Trophoblast cell (in vitro differentiated cells and primary cell): ENCODE measurements around the gene CASP3.
"Not testable (repeated sequence)": the region's sequence is repeated elsewhere in the genome, so short reads cannot be mapped to it uniquely, and the experiment has no call there.

Source experiments
- DNase-seq, 2 donors: peaks; one replicate each; pipeline ENCODE4 v3.0.0-alpha.2; 2016
- H2AFZ ChIP-seq: 2 replicates; pipeline ENCODE4 v1.6.1; 2013; ENCODE audit warnings: low read length, moderate library complexity, mild to moderate bottlenecking; ENCODE audit not compliant: insufficient read depth, poor library complexity
- H2AK5ac ChIP-seq: 2 replicates; pipeline ENCODE4 v1.6.1; 2013; ENCODE audit warnings: mild to moderate bottlenecking, low read length
- H2BK120ac ChIP-seq: 2 replicates; pipeline ENCODE4 v1.6.1; 2013; ENCODE audit warnings: low read length, mild to moderate bottlenecking, moderate library complexity; ENCODE audit not compliant: insufficient read depth, poor library complexity
- H2BK12ac ChIP-seq: 2 replicates; pipeline ENCODE4 v1.6.1; 2013; ENCODE audit warnings: mild to moderate bottlenecking, low read length, moderate library complexity
- H2BK5ac ChIP-seq: 2 replicates; pipeline ENCODE4 v1.6.1; 2013; ENCODE audit warnings: low read length, low read depth, moderate library complexity, mild to moderate bottlenecking; ENCODE audit not compliant: poor library complexity
- H3K14ac ChIP-seq: 2 replicates; pipeline ENCODE4 v1.6.1; 2013; ENCODE audit warnings: mild to moderate bottlenecking, low read length
- H3K18ac ChIP-seq: 2 replicates; pipeline ENCODE4 v1.6.1; 2013; ENCODE audit warnings: mild to moderate bottlenecking, low read length
- H3K23ac ChIP-seq: 2 replicates; pipeline ENCODE4 v1.6.1; 2013; ENCODE audit warnings: low read length
- H3K27ac ChIP-seq: 2 replicates; pipeline ENCODE4 v1.5.1; 2013; ENCODE audit warnings: low read depth, mild to moderate bottlenecking, inconsistent platforms, low read length, moderate library complexity
- H3K27me3 ChIP-seq: 2 replicates; pipeline ENCODE4 v1.6.1; 2013; ENCODE audit warnings: inconsistent platforms, mild to moderate bottlenecking, low read length, moderate library complexity; ENCODE audit not compliant: insufficient read depth
- H3K36me3 ChIP-seq, 2 experiments: 1 replicate in 1 of 2; 2 replicates in 1 of 2; pipeline ENCODE4 v1.6.1; 2013; ENCODE audit warnings: low read length in 2 of 2, mild to moderate bottlenecking in 2 of 2, moderate library complexity in 1 of 2; ENCODE audit not compliant: insufficient read depth in 2 of 2, control insufficient read depth in 1 of 2
- H3K4ac ChIP-seq: 2 replicates; pipeline ENCODE4 v1.6.1; 2013; ENCODE audit warnings: low read depth, mild to moderate bottlenecking, low read length, moderate library complexity
- H3K4me1 ChIP-seq, 2 experiments: 1 replicate in 1 of 2; 2 replicates in 1 of 2; pipeline ENCODE4 v1.6.1; 2013; ENCODE audit warnings: low read length in 2 of 2, mild to moderate bottlenecking in 2 of 2, moderate library complexity in 1 of 2; ENCODE audit not compliant: insufficient read depth in 2 of 2, control insufficient read depth in 1 of 2
- H3K4me2 ChIP-seq: 2 replicates; pipeline ENCODE4 v1.6.1; 2013; ENCODE audit warnings: inconsistent platforms, mild to moderate bottlenecking, low read length, moderate library complexity
- H3K4me3 ChIP-seq: 2 replicates; pipeline ENCODE4 v1.5.1; 2013; ENCODE audit warnings: mild to moderate bottlenecking, low read depth, low read length, inconsistent platforms
- H3K79me1 ChIP-seq: one replicate; pipeline ENCODE4 v1.6.1; 2013; ENCODE audit warnings: low read length
- H3K79me2 ChIP-seq: 2 replicates; pipeline ENCODE4 v1.6.1; 2013; ENCODE audit warnings: low read length, mild to moderate bottlenecking; ENCODE audit not compliant: control insufficient read depth, insufficient read depth, poor library complexity
- H3K9ac ChIP-seq: 2 replicates; pipeline ENCODE4 v1.6.1; 2013; ENCODE audit warnings: mild to moderate bottlenecking, low read length
- H3K9me3 ChIP-seq: 2 replicates; pipeline ENCODE4 v1.6.1; 2013; ENCODE audit warnings: low read depth, mild to moderate bottlenecking, control low read depth, inconsistent platforms, low read length; ENCODE audit not compliant: insufficient read depth
- H4K12ac ChIP-seq: 2 replicates; pipeline ENCODE4 v1.6.1; 2013; ENCODE audit warnings: low read depth, mild to moderate bottlenecking, low read length, moderate library complexity
- H4K8ac ChIP-seq: 2 replicates; pipeline ENCODE4 v1.6.1; 2013; ENCODE audit warnings: low read depth, mild to moderate bottlenecking, low read length, moderate library complexity
- H4K91ac ChIP-seq: one replicate; pipeline ENCODE4 v1.6.1; 2013; ENCODE audit warnings: low read depth, mild to moderate bottlenecking, low read length, moderate library complexity
- WGBS: extraction: QIAGEN DNeasy Blood & Tissue Kit; methylation state at CpG from one replicate; pipeline ENCODE4 v1.1.7; 2013; ENCODE audit warnings: missing lambda C conversion rate; ENCODE audit not compliant: insufficient read length, insufficient coverage; ENCODE audit errors: extremely low coverage; 5-methylcytosine and 5-hydroxymethylcytosine counted together

Gene CASP3

DNA sequence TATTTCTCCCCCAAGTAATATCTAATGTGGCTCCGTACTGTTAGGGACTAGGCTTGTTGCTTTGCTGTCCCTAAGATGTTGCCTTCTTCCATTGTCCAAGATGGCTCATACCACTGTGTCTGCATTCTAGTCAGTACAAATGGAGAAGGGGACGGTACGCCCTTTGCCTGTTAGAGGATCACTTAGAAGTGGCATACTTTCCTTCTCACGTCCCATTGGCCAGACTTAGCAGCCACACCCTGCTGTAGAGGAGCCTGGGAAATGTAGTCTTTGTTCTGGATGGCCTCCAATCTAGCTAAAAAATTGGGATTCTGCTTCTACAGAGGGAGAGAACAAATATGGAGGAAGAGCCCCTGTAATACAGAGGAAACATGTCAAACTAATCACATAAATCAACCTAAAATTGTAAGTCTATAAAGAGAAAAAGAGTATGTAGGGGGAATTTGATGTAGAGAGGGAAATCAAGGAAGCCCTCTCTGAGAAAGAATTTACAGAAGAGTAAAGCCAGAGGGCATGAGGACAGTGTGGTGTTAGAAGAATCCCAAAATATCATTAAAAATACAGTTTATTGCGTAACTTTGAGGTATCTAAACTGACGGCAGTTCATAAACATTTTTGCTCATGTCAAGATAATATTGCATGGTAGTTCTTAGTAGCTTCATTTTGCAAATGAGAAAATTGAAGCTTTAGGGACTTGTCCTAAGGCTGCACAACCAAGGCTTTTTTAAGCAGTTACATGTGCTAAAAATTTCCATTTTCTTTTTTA lies 15.4 kb upstream of the CASP3 start:
- no peak overlapping the region for H2BK5ac ChIP-seq

GRCh38 chr4:184662236-184662635 lies 13.0 kb upstream of the CASP3 start:
- Histone ChIP-seq H2BK12ac (no peak overlapping the region), H4K8ac (no peak overlapping the region), H3K4ac (no peak overlapping the region), H3K36me3 (no peaks in the 10 kb centered on the region), H3K27ac (no peak overlapping the region), H2AK5ac (no peak overlapping the region), H3K27me3 (no peaks in the 10 kb centered on the region), H3K4me3 (no peak overlapping the region), H3K9me3 (no peaks in the 10 kb centered on the region), H3K79me2 (no peaks in the 10 kb centered on the region), H2BK120ac (no peak overlapping the region), H3K4me1 (no peaks in the 10 kb centered on the region), H3K4me2 (no peak overlapping the region), H2AFZ (no peak overlapping the region), H2BK5ac (no peak overlapping the region), H3K79me1 (no peaks in the 10 kb centered on the region), H4K91ac (no peak overlapping the region), H3K9ac (no peak overlapping the region), H3K18ac (no peak overlapping the region), H3K23ac (no peak overlapping the region), H3K14ac (no peak overlapping the region), H4K12ac (no peak overlapping the region)
- no peak for DNase-seq
- WGBS, result no CpG with 5 or more reads among the region's 1 CpG

More for the DNA sequence above, 15.4 kb upstream of the CASP3 start:
- H3K27ac ChIP-seq, result no peak overlapping the region
- H3K36me3 ChIP-seq, result peaks cover 0 to 5% of the 10 kb centered on the region in 2 experiments
- H4K91ac ChIP-seq, result no peak overlapping the region
- H3K4ac ChIP-seq, result no peak overlapping the region
- no peaks in the 10 kb centered on the region for H3K79me1 ChIP-seq
- no peak overlapping the region for H2AFZ ChIP-seq
- H2BK120ac ChIP-seq, result no peak overlapping the region
- H3K18ac ChIP-seq, result no peak overlapping the region
- no CpG with 5 or more reads among the region's 6 CpGs for WGBS
- no peaks in the 10 kb centered on the region for H3K27me3 ChIP-seq
- H3K9ac ChIP-seq, result no peak overlapping the region
- H4K8ac ChIP-seq, result no peak overlapping the region
- H3K4me3 ChIP-seq, result no peak overlapping the region
- no peak overlapping the region for H2AK5ac ChIP-seq
- H3K23ac ChIP-seq, result no peak overlapping the region
- no peaks in the 10 kb centered on the region for H3K9me3 ChIP-seq
- peaks cover 0 to 4% of the 10 kb centered on the region in 2 experiments for H3K4me1 ChIP-seq
- no peak overlapping the region for H2BK12ac ChIP-seq
- H3K4me2 ChIP-seq, result no peak overlapping the region
- H3K14ac ChIP-seq, result no peak overlapping the region
- DNase-seq, result peak in 1 of 2 donors; percentile 24
- no peaks in the 10 kb centered on the region for H3K79me2 ChIP-seq
- no peak overlapping the region for H4K12ac ChIP-seq

DNA sequence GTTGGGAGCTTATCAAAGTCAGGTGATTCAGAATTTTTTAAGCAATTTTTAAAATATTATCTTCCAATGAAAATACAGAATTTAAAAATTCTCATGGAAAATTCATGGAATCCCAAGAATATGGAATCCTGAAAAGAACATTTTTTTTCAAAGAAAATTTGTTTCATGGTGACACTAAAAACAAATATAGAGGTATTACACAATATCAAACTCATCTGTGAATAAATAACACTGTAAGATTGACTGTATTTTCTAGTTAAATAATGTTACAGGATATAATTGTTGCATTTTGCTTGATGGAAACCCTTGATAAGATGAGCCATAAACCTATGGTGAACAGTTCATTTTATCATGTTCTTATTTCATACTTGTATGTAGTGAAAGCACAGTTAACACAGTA lies 11.7 kb upstream of the CASP3 start:
- Histone ChIP-seq H3K79me2 (no peaks in the 10 kb centered on the region), H2BK12ac (no peak overlapping the region), H3K4me3 (no peak overlapping the region), H3K27ac (no peak overlapping the region), H2BK5ac (no peak overlapping the region), H2AK5ac (no peak overlapping the region), H3K36me3 (peaks cover under 1% of the 10 kb centered on the region in 2 experiments), H2BK120ac (no peak overlapping the region), H2AFZ (no peak overlapping the region), H3K79me1 (no peaks in the 10 kb centered on the region), H4K91ac (no peak overlapping the region), H3K4ac (no peak overlapping the region), H3K9ac (no peak overlapping the region), H3K4me2 (no peak overlapping the region), H3K27me3 (no peaks in the 10 kb centered on the region), H3K18ac (no peak overlapping the region), H3K14ac (no peak overlapping the region), H3K4me1 (no peaks in the 10 kb centered on the region), H4K8ac (no peak overlapping the region), H3K23ac (no peak overlapping the region), H4K12ac (no peak overlapping the region), H3K9me3 (no peaks in the 10 kb centered on the region)
- no peak for DNase-seq

DNA sequence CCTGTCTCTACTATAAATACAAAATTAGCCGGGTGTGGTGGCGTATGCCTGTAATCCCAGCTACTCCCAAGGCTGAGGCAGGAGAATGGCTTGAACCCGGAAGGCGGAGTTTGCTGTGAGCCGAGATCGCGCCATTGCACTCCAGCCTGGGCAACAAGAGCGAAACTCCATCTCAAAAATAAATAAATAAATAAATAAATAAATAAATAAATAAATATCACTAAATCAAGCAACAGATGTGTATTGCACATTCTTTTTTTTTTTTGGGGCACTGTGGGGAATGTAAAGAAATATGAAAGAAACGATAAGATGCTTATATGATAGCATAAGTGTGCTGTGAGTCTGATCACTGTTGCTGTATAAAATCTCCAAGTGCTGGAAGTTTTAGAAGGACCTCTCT lies 8.6 kb upstream of the CASP3 start:
- H3K79me1 ChIP-seq, H3K9me3 ChIP-seq, H4K91ac ChIP-seq, H3K4me2 ChIP-seq, H3K18ac ChIP-seq, H3K36me3 ChIP-seq, H3K4ac ChIP-seq, H4K12ac ChIP-seq, H3K27me3 ChIP-seq, H3K23ac ChIP-seq, H3K4me1 ChIP-seq, H4K8ac ChIP-seq, DNase-seq, H2BK120ac ChIP-seq, H3K27ac ChIP-seq, H2BK5ac ChIP-seq, H3K4me3 ChIP-seq, H2BK12ac ChIP-seq, H2AFZ ChIP-seq, H3K9ac ChIP-seq, H3K14ac ChIP-seq, H3K79me2 ChIP-seq, H2AK5ac ChIP-seq: not testable (repeated sequence)
- no CpG with 5 or more reads among the region's 9 CpGs for WGBS
